GM20000 (cell line): ENCODE measurements around the gene USF3.

Experiments used
- DNase-seq: peaks from one replicate; pipeline ENCODE4 v3.0.0; 2012; ENCODE audit warnings: low spot score
- TF ChIP-seq, protein P1 (sequence below): IDR thresholded peaks from 2 replicates; pipeline ENCODE4 v1.5.1; 2012; ENCODE audit warnings: mild to moderate bottlenecking, control low read depth; ENCODE audit errors: extremely low read depth, missing control alignments

Gene USF3

DNA sequence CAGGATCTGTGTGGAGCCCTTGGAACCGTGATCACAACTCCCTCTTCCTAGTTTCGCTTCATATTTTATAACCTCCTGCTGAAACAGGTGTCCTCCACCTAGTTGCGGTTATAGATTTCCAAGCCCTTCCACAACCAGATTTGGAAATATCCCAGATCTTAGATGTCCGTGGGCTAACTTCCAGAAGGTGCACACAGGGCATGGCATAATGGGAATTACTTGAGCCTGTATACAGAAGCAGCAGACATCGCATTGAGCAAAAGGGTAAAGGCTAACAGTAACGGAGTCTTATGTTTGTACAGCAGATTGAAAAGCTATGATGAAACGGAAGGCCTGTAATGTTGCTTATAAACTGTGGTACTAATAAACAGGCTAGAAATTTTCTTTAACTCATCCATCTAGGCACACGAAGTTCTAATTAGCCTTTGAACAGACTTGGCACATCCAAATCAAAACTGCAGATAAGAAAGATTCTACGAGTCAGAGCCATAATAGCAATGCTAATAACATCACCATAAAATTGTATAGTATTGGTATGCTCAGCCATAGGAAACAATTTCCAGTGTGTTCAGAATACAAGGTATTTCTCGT, 1.2 kb upstream of the USF3 start:
- TF ChIP-seq, protein P1, sequence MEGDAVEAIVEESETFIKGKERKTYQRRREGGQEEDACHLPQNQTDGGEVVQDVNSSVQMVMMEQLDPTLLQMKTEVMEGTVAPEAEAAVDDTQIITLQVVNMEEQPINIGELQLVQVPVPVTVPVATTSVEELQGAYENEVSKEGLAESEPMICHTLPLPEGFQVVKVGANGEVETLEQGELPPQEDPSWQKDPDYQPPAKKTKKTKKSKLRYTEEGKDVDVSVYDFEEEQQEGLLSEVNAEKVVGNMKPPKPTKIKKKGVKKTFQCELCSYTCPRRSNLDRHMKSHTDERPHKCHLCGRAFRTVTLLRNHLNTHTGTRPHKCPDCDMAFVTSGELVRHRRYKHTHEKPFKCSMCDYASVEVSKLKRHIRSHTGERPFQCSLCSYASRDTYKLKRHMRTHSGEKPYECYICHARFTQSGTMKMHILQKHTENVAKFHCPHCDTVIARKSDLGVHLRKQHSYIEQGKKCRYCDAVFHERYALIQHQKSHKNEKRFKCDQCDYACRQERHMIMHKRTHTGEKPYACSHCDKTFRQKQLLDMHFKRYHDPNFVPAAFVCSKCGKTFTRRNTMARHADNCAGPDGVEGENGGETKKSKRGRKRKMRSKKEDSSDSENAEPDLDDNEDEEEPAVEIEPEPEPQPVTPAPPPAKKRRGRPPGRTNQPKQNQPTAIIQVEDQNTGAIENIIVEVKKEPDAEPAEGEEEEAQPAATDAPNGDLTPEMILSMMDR: no peak
- DNase-seq: no peak

DNA sequence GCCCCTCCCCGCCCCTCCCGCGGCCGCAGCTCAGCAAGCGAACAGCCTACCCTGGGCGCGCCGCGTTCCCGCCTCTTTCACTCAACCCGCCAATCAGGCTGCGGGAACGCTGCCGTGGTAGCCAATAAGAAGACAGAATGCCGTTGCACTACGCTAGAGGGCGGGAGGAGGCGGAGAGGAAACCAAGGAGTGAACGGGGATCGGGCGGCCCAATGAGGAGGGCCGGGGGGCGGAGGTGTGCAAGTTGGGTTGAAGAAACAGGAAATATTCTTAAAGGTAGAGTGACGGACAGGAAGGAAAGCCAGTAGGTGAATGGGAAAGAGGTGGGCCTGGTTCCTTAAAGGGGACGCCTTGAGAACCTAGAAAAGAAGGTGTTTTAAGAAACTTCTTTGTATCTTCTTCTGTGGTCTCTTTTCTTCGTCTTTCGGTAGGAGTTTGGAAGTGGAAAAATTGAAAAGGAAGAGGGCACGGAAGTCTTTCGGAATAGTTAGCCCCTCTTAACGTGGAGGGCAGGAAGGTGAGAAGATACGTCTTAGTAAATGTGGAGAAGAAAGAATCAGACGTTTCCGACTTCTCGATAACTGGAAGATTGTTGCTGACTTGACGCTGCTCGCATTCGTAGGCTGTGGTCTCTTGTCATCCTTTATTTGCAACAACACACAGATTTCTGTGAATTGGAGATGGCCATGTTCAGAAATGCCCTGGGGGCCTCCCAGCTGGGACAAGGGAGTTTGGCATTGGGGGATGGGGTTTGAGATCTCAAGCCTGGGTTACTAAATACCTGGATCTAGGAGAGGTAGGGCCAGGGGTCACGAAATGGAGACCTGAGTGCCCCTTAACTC, 437 bp upstream of the USF3 start:
- TF ChIP-seq, protein P1: no peak
- peak; percentile 99 for DNase-seq

DNA sequence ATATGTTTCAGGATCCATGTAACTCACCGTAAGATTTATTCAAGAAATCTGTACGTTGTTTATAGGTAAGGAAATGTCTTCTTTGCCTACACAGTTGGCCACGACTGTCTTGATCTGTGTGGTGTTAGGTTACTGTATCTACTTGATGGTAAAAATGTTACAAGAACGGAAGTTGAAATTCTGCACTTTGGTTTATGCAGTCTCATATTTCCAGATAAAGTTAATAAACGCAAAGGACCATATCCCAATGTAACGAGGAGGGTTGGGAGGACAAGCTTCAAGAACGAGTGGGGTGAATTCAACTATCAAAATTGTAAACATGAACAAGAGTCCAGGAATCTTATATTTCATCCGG, 1.0 kb downstream of the USF3 start:
- TF ChIP-seq, protein P1: no peak
- peak; percentile 7 for DNase-seq

DNA sequence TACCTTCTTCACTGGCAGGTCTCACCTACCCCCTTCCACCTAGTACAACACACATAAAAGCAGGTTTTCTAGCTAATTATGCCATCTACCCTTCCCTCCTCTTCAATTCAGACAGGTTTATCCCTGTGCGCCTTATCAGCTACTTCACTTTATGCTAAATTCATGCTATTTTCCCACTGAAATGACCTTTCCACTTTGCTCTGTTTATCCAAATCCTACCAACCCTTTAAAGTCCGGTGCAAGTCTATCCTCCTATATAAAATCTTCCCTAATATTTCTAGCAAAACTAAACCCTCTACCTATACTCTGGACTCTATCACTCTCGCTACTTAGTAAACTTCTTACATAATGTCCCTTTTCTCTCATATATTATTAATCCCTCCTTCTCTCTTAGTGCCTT, 6.0 kb downstream of the USF3 start:
- TF ChIP-seq, protein P1: no peak
- DNase-seq: no peak

DNA sequence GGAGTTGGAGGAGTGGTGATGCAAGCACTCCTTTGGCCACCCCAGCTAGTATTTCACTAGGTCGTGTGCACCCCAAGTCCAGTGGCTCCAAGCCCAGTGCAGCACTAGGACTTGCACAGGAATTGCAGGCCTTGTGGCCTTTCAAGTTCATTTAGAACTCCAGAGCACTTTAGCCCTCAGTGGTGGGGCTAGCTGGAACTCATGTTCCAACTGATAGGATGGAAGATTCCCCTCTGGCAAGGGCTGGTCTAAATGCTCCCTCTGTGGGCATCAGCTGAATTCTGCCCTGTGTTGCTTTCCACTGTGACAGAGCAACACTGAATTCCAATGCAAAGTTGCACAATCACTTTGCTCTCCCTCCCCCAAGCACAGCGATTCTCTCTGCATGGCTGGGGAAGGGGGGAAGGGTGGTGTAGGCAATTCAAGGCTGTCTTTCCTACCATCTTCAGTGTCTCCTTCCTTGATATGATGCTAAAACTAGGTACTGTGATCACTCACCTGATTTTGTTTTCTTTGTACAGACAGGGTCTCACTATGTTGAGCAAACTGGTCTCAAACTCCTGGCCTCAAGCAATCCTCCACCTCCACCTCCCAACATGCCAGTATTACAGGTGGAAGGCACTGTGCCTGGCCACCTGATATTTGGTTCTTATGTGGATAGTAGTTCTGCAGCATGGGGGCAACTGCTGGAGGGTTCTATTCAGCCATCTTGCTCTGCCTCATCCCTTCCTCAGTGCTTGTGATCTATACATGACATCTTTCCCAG, 10.3 kb downstream of the USF3 start:
- no peak for DNase-seq
- TF ChIP-seq, protein P1: no peak

DNA sequence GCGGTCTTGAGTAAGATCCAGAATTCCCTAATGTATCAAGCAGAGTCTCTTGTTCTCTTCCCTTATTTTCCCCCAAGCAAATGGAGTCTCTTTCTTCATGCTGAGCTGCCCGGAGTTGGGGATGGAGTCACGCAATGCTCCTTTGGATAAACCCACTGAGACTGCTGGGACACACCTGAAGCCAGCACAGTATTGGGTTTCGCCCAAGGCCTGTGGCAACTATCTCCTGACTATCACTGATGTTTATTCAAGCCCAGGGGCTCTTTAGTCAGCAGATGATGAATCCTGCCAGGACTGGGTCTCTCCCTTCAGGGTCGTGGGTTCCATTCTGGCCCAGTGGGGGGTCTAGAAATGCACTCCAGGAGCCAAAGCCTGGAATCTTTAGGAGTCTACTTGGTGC, 11.3 kb downstream of the USF3 start:
- TF ChIP-seq, protein P1: no peak
- no peak for DNase-seq
